ENCODE data around the gene FCHSD1.

- TF ChIP-seq CTCF (IDR thresholded peaks at IDR 0.05) (no peak), POLR2A (IDR thresholded peaks at IDR 0.05) (no peak)
Observed at GRCh38 chr5:141630570-141631140, 20.6 kb downstream of the FCHSD1 start.

All from uterus (tissue), 2 donors.